ENCODE data around the gene IGSF6. TPM values are rescaled to one million over a fixed set of nuclear protein-coding genes. Genes with fewer than 3 reads are reported as not detected.

Gene IGSF6
- total RNA-seq, 1 donor from 2014 or later: not detected

DNA sequence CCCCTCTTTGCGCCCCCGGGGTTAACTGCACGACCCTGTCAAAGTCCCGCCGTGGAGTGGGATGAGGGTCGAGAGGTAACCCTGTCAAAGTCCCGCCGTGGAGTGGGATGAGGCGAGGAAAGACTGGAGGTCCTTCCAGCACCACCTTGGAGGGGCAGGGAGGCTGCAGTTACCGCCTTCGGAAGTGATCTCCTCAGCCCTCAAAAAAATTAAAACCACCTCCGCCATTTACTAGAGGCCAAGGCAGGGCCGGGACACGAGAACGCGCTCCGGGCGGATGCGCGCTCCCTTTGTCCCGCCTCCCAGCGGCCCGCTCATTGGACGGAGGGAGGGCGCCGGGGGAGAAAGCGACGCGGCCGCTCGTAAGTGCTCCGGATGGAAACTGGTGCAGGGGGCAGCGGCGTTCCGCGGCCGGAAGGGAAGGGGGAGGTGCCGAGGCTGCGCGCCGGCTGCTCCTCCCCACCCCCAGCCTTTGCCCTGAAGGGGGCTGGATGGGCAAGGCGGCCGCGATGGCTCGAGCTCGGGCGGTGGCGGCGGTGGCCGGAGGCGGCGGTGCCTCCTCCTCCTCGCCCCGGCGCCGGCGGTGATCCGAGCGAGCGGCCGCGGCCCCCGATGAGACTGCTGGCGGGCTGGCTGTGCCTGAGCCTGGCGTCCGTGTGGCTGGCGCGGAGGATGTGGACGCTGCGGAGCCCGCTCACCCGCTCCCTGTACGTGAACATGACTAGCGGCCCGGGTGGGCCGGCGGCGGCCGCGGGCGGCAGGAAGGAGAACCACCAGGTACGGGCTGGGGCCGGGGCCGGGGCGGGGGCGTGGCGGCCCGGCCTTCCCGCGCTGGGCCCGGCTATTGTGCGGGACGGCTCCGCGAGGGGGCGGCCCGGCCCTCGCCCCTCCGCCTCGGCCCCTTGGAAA lies 53.0 kb downstream of the IGSF6 start, which contains the start of gene METTL9:
Gene METTL9, plus strand, starts transcription at position 456 of the 909 bp plus-strand sequence. Its CDS starts 157 bp downstream, at position 613.
- peaks cover 5% of the 10 kb centered on the region for H3K27me3 Mint-ChIP-seq
- H3K36me3 Mint-ChIP-seq: peaks cover 4% of the 10 kb centered on the region
- H3K27ac Mint-ChIP-seq: peak within 1 kb of the TSS; percentile 96
- peak; percentile 97 for DNase-seq (ENCODE audit: extremely low spot score, unreplicated experiment)
- H3K4me3 Mint-ChIP-seq: peak within 1 kb of the TSS; percentile 94
- TF ChIP-seq, protein P1, sequence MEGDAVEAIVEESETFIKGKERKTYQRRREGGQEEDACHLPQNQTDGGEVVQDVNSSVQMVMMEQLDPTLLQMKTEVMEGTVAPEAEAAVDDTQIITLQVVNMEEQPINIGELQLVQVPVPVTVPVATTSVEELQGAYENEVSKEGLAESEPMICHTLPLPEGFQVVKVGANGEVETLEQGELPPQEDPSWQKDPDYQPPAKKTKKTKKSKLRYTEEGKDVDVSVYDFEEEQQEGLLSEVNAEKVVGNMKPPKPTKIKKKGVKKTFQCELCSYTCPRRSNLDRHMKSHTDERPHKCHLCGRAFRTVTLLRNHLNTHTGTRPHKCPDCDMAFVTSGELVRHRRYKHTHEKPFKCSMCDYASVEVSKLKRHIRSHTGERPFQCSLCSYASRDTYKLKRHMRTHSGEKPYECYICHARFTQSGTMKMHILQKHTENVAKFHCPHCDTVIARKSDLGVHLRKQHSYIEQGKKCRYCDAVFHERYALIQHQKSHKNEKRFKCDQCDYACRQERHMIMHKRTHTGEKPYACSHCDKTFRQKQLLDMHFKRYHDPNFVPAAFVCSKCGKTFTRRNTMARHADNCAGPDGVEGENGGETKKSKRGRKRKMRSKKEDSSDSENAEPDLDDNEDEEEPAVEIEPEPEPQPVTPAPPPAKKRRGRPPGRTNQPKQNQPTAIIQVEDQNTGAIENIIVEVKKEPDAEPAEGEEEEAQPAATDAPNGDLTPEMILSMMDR (conservative IDR thresholded peaks at IDR 0.05): peak; percentile 12
- peaks cover 38% of the 10 kb centered on the region for H3K4me1 Mint-ChIP-seq (ENCODE audit: unreplicated experiment)
- no peaks in the 10 kb centered on the region for H3K9me3 Mint-ChIP-seq

DNA sequence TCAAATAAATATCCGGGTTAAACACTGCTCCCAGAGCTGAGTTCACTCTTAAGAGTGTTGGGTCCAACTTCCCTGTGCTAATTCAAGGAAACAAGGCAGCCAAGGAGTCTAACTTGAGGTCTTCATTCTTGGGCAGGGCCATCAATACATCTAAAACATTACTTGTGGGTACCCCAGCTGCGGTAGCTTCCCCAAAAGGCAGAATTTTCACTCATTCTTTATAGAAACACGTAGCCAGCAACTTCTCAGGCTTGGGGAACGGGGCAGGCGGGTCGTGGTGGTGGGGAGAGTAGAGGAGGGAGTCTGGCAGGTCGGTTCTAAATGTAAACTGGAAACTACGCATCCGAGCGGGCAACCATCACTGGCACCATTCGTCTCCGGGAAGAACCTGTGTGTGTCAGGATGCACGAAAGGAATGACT lies 53.7 kb downstream of the IGSF6 start:
- no peak for DNase-seq (ENCODE audit: extremely low spot score, unreplicated experiment)
- H3K27me3 Mint-ChIP-seq: peaks cover 5% of the 10 kb centered on the region
- H3K36me3 Mint-ChIP-seq: no peaks in the 10 kb centered on the region
- TF ChIP-seq, protein P1 (conservative IDR thresholded peaks at IDR 0.05): no peak
- H3K9me3 Mint-ChIP-seq: no peaks in the 10 kb centered on the region
- peaks cover 31% of the 10 kb centered on the region for H3K4me1 Mint-ChIP-seq (ENCODE audit: unreplicated experiment)
- peak overlapping the region; percentile 96 for H3K27ac Mint-ChIP-seq
- peak overlapping the region; percentile 94 for H3K4me3 Mint-ChIP-seq

DNA sequence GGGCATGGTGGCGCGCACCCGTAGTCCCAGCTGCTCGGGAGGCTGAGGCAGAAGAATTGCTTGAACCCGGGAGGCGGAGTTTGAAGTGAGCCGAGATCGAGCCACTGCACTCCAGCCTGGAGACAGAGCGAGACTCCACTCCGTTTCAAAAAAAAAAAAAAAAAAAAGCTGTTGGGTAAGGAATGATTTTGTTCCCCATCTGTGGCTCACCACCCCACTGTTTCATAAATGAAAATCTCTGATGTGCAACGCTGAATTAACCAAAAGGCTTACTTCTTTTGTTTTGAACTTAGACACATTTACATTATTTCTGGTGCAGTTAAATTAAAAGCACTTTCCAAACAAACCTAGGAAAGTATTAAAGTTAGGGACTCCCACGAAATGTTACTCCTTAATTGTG lies 54.2 kb downstream of the IGSF6 start:
- Mint-ChIP-seq H3K9me3 (no peaks in the 10 kb centered on the region), H3K4me3 (peak overlapping the region; percentile 94), H3K36me3 (no peaks in the 10 kb centered on the region), H3K4me1 (ENCODE audit: unreplicated experiment) (peaks cover 26% of the 10 kb centered on the region), H3K27ac (peak overlapping the region; percentile 96), H3K27me3 (peaks cover 9% of the 10 kb centered on the region)
- DNase-seq (ENCODE audit: extremely low spot score, unreplicated experiment): no peak
- TF ChIP-seq, protein P1 (conservative IDR thresholded peaks at IDR 0.05): no peak

DNA sequence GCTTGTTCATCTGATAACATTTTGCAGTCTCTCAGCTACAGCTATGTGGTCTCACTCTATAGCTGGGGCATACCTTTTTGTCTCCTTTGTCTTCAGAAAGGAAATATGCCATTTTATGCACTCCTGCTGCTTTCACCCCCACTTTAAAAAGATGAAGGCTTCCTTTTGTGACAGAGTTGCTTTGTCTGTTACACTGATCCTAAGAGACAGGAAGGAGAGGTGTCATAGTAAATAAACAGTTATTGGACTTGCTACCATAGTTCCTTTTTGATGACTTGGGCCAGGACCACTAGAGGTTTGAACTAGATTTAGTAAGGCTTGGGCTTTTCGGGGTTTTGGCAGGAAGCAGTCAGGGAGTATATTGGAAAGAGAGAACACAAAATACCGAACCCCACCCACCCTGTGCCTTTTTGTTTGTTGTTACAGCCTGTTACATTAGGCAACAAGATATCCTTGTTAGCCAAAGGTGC lies 54.8 kb downstream of the IGSF6 start:
- peaks cover 25% of the 10 kb centered on the region for H3K4me1 Mint-ChIP-seq (ENCODE audit: unreplicated experiment)
- H3K27ac Mint-ChIP-seq: peak overlapping the region; percentile 3
- DNase-seq (ENCODE audit: extremely low spot score, unreplicated experiment): no peak
- no peaks in the 10 kb centered on the region for H3K9me3 Mint-ChIP-seq
- H3K36me3 Mint-ChIP-seq: no peaks in the 10 kb centered on the region
- H3K4me3 Mint-ChIP-seq: peak overlapping the region; percentile 69
- TF ChIP-seq, protein P1 (conservative IDR thresholded peaks at IDR 0.05): no peak
- peaks cover 9% of the 10 kb centered on the region for H3K27me3 Mint-ChIP-seq

DNA sequence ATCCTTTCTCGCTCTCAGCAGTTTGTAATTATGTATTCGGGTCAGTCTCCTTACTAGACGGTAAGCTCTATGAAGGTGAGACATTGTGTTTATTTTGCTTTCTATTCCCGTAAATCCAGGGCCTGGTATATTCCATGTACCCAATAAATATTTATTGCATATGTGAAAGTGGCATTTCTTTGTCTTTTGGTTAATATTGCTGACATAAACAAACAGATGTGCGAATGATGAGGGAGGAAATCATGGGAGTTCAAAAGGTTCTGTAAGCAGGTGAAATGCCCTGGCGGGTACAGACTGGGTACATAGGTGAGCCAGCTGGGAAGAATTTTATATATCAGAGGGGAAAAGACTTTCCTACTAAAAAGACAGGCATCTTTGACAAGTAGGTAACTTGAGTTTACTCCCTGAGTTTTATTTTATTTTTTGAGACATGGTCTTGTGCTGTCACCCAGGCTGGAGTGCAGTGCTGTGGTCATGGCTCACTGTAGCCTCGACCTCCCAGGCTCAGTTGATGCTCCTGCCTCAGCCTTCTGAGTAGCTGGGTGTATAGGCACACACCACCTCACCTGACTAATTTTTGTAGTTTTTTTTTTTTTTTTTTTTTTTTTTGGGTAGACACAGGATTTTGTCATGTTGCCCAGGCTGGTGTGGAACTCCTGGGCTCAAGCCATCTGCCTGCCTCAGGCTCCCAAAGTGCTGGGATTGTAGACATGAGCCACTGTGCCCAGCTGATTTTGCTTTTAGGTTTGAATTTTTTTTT lies 58.7 kb downstream of the IGSF6 start:
- no peak for DNase-seq (ENCODE audit: extremely low spot score, unreplicated experiment)
- H3K36me3 Mint-ChIP-seq: no peaks in the 10 kb centered on the region
- no peaks in the 10 kb centered on the region for H3K9me3 Mint-ChIP-seq
- TF ChIP-seq, protein P1 (conservative IDR thresholded peaks at IDR 0.05): no peak
- H3K4me3 Mint-ChIP-seq: no peak overlapping the region
- H3K27me3 Mint-ChIP-seq: peaks cover 8% of the 10 kb centered on the region
- H3K4me1 Mint-ChIP-seq (ENCODE audit: unreplicated experiment): peaks cover 5% of the 10 kb centered on the region
- H3K27ac Mint-ChIP-seq: no peak overlapping the region

All from type B pancreatic cell (in vitro differentiated cells).